ENCODE data around the gene GPRC5D. TPM values are rescaled to one million over a fixed set of nuclear protein-coding genes. Genes with fewer than 3 reads are reported as not detected.

Gene GPRC5D
- total RNA-seq, 4 donors from 2014 or later: 1.3 TPM; not detected in 3

DNA sequence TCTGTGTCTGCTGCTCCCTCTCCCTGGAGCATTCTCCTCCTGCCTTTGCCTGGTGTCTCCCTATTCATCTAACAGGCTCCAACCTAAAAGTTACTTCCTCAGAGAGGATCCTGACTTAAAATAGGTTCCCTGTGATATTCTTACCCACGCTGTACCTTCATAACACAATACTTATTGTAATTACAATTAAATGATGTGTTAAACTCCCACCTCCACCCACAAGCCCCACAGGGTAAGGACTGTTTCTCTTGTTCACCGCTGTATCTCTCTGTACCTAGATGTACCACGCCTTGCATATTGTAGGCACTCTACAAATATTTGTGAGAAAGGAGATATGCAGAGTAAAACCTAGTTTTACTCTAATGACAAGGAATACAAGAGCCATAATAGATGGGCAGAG lies 43.1 kb upstream of the GPRC5D start:
- Histone ChIP-seq H3K36me3 (no peaks in the 10 kb centered on the region), H3K9me3 (no peaks in the 10 kb centered on the region), H3K27me3 (no peaks in the 10 kb centered on the region), H3K4me1 (peaks cover 0 to 56% (median 0%) of the 10 kb centered on the region in 4 donors), H3K4me3 (no peak overlapping the region), H3K27ac (no peak overlapping the region)
- no peak for DNase-seq
- TF ChIP-seq, protein P1, sequence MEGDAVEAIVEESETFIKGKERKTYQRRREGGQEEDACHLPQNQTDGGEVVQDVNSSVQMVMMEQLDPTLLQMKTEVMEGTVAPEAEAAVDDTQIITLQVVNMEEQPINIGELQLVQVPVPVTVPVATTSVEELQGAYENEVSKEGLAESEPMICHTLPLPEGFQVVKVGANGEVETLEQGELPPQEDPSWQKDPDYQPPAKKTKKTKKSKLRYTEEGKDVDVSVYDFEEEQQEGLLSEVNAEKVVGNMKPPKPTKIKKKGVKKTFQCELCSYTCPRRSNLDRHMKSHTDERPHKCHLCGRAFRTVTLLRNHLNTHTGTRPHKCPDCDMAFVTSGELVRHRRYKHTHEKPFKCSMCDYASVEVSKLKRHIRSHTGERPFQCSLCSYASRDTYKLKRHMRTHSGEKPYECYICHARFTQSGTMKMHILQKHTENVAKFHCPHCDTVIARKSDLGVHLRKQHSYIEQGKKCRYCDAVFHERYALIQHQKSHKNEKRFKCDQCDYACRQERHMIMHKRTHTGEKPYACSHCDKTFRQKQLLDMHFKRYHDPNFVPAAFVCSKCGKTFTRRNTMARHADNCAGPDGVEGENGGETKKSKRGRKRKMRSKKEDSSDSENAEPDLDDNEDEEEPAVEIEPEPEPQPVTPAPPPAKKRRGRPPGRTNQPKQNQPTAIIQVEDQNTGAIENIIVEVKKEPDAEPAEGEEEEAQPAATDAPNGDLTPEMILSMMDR (IDR thresholded peaks at IDR 0.05): no peak
- TF ChIP-seq POLR2A (IDR thresholded peaks at IDR 0.05): no peak

DNA sequence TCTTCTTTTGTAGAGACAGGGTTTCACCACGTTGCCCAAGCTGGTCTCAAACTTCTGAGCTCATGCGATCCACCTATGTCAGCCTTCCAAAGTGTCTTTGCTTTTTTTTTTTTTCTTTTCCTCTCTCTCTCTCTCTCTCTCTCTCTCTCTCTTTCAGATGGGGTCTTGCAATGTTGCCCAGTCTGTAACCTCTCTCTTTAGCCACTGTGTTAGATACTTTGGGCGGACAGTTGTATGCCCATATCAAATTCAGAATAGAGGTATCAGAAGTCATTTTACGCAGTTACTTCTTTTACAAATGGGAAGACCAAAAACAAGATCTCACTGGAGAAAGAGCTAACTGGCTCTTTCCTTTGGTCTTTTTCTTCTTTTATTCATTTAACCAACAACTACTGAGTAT lies 41.4 kb upstream of the GPRC5D start:
- H3K9me3 ChIP-seq: no peaks in the 10 kb centered on the region
- peaks cover 0 to 52% (median 0%) of the 10 kb centered on the region in 4 donors for H3K4me1 ChIP-seq
- no peaks in the 10 kb centered on the region for H3K27me3 ChIP-seq
- peak overlapping the region in 2 of 4 donors; percentile 14 to 71 for H3K27ac ChIP-seq
- DNase-seq: no peak
- no peak overlapping the region for H3K4me3 ChIP-seq
- TF ChIP-seq, protein P1 (IDR thresholded peaks at IDR 0.05): no peak
- TF ChIP-seq POLR2A (IDR thresholded peaks at IDR 0.05): no peak
- peaks cover 0 to 10% (median 0%) of the 10 kb centered on the region in 3 donors for H3K36me3 ChIP-seq

DNA sequence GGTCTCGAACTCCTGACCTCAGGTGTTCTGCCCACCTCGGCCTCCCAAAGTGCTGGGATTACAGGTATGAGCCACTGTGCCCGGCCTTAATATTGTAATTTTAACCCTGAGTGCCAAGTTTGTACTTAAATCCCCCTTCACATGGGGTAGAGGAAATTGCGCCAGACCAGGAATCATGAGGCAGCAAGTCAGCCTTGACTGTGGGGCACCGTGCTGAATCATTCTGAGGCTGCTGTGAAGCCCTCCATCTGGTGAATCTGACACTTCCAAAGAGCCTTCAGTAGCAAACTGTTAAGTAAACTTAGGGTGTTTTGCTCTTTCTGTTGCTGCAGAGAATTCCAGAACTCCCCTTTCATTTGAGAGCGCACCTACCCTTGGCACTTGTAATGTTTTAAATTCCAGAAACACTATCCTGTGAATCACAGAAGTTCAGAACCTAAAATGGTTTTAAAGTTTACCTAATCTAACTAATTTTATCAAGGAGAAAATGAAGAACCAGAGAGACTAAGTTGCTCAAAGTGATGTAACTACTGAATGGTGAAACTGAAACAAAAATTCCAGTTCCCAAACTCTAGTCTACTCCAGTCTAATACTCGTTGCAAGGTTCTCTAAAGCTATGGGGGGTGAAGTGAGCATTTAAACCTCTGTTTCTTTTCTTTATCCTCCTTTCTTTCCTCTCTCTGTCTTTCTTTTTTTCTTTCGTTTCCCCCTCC lies 40.6 kb upstream of the GPRC5D start:
- DNase-seq: peak in 2 of 3 donors; percentile 27 to 66
- Histone ChIP-seq H3K4me1 (peaks cover 0 to 44% (median 0%) of the 10 kb centered on the region in 4 donors), H3K36me3 (peaks cover 0 to 18% (median 0%) of the 10 kb centered on the region in 3 donors), H3K9me3 (no peaks in the 10 kb centered on the region), H3K4me3 (peak overlapping the region in 2 of 4 donors; percentile 8 to 12), H3K27ac (peak overlapping the region; percentile 14 to 71 (median 46)), H3K27me3 (no peaks in the 10 kb centered on the region)
- no peak for TF ChIP-seq POLR2A (IDR thresholded peaks at IDR 0.05)

DNA sequence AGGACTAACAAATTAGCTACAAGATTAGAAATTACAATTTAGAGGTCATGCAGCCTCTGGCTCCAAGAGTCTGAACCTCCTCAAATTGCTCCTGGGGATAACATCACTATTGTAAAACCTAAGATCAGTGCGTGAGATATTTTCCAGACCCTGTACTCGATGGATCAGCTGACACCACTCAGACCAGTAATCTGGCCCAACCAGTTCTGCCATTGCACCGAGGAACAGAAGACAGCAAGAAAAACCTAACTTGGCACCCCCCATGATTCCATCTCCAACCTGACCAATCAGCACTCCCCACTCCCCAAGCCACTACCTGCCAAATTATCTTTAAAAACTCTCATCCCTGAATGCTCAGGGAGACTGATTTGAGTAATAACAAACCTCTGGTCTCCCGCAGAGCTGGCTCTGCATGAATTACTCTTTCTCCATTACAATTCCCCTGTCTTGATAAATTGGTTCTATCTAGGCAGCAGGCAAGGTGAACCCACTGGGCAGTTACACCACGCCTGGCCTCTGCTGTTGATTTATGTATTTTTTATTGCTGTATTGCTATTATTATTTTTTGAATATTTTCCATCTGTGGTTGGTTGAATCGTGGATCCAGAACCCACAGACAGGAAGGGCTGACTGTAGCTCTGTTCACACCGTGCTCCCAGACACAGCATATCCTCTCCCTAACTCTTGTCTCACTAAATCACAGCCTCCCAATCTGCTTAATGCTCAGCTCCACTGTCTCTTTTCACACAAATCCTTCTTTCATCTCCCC lies 38.9 kb upstream of the GPRC5D start:
- H3K4me1 ChIP-seq: peaks cover 0 to 35% (median 0%) of the 10 kb centered on the region in 4 donors
- no peaks in the 10 kb centered on the region for H3K9me3 ChIP-seq
- H3K27ac ChIP-seq: no peak overlapping the region
- no peak overlapping the region for H3K4me3 ChIP-seq
- H3K36me3 ChIP-seq: peaks cover 0 to 32% (median 3%) of the 10 kb centered on the region in 3 donors
- DNase-seq: no peak
- H3K27me3 ChIP-seq: no peaks in the 10 kb centered on the region
- TF ChIP-seq POLR2A (IDR thresholded peaks at IDR 0.05): no peak
- TF ChIP-seq, protein P1 (IDR thresholded peaks at IDR 0.05): no peak

DNA sequence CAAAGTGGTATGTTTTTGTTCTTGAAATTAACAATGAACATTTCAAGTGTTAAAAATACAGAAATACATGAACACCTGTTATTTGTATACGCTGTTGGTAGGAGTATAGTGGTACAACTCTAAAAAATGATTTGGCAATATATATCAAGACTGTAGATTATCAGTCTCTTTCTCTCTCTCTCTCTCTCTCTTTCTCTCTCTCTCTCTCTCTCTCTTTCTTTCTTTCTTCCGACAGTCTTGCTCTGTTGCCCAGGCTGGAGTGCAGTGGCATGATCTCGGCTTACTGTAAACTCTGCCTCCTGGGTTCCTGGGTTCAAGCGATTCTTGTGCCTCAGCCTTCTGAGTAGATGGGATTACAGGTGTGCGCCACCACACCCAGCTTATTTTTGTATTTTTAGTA lies 35.5 kb upstream of the GPRC5D start:
- Histone ChIP-seq H3K9me3 (no peaks in the 10 kb centered on the region), H3K27ac (no peak overlapping the region), H3K27me3 (no peaks in the 10 kb centered on the region), H3K4me1 (peaks cover 0 to 18% (median 0%) of the 10 kb centered on the region in 4 donors), H3K36me3 (peaks cover 0 to 52% (median 3%) of the 10 kb centered on the region in 3 donors), H3K4me3 (no peak overlapping the region)
- TF ChIP-seq, protein P1 (IDR thresholded peaks at IDR 0.05): no peak
- TF ChIP-seq POLR2A (IDR thresholded peaks at IDR 0.05): no peak
- no peak for DNase-seq

All from Peyer's patch (tissue), 4 donors.